Endothelial cell of umbilical vein (primary cell): ENCODE measurements around the gene STX8. TPM values are rescaled to one million over a fixed set of nuclear protein-coding genes. Genes with fewer than 3 reads are reported as not detected.

Experiments
- BruUV-seq: library from RNA; stranded (reverse); fragments of 400-500 nt; replicated peaks from 2 replicates; lab custom pipeline; 2021; lab: Mats Ljungman, UMichigan
- CTCF ChIA-PET: fragments of 300-600, 350-600 bp; sonication (Branson Sonifier 250); formaldehyde crosslinking; loops from one replicate; lab custom pipeline; 2021; ENCODE audit warnings: antibody characterized with exemption, inconsistent platforms; lab: Charles Lee
- POLR2A ChIA-PET: fragments of 300-600, 350-600 bp; sonication (Branson Sonifier 250); formaldehyde crosslinking; loops from one replicate; lab custom pipeline; 2021; ENCODE audit warnings: antibody characterized with exemption, inconsistent platforms; lab: Charles Lee
- DNase-seq: peaks from one replicate; pipeline ENCODE4 v3.0.0-alpha.2; 2011; ENCODE audit warnings: low read depth, low spot score
- FAIRE-seq: peaks from 2 replicates; lab custom pipeline; 2011; peaks lifted over from hg19 to GRCh38; lab: Jason Lieb, UNC
- H2AFZ ChIP-seq: 2 replicates; pipeline ENCODE4 v1.6.0; 2012; ENCODE audit warnings: low read depth, low read length, control low read depth, inconsistent platforms
- H3K27ac ChIP-seq: 2 replicates; pipeline ENCODE4 v1.5.1; 2011; ENCODE audit warnings: low read depth, mild to moderate bottlenecking, control low read depth, low read length, moderate library complexity; ENCODE audit not compliant: insufficient read depth
- H3K27me3 ChIP-seq, 2 experiments: 2 replicates each; pipeline versions ENCODE4 v1.6.0 to v1.6.1; 2011; ENCODE audit warnings: low read length in 2 of 2, mixed read lengths in 1 of 2; ENCODE audit not compliant: control insufficient read depth in 2 of 2, insufficient read depth in 2 of 2
- H3K36me3 ChIP-seq, 2 experiments: 2 replicates in 1 of 2; 3 replicates in 1 of 2; pipeline ENCODE4 v1.5.1; 2011; ENCODE audit warnings: low read length in 2 of 2, mild to moderate bottlenecking in 1 of 2, moderate library complexity in 1 of 2; ENCODE audit not compliant: control insufficient read depth in 2 of 2, insufficient read depth in 2 of 2; ENCODE audit errors: extremely low read depth in 1 of 2
- H3K4me1 ChIP-seq: 3 replicates; pipeline ENCODE4 v1.5.1; 2011; ENCODE audit warnings: mild to moderate bottlenecking, low read length; ENCODE audit not compliant: control insufficient read depth, insufficient read depth; ENCODE audit errors: extremely low read depth
- H3K4me2 ChIP-seq: 2 replicates; pipeline ENCODE4 v1.6.1; 2011; ENCODE audit warnings: low read length, control low read depth, mixed read lengths; ENCODE audit not compliant: insufficient read depth
- H3K4me3 ChIP-seq, 3 experiments: fragments of 200-600 bp in 1 of 3; sonication (generic), shearing (Covaris generic) in 1 of 3; replicated peaks in 1 of 3; 2 replicates each; pipeline ENCODE4 v1.5.1; 2011 to 2016; ENCODE audit warnings: control low read depth in 3 of 3, low read length in 3 of 3, mild to moderate bottlenecking in 2 of 3, inconsistent platforms in 1 of 3, low read depth in 1 of 3, moderate library complexity in 1 of 3; ENCODE audit not compliant: insufficient read depth in 1 of 3
- H3K79me2 ChIP-seq: 2 replicates; pipeline ENCODE4 v1.6.0; 2012; ENCODE audit warnings: low read length, inconsistent platforms; ENCODE audit not compliant: control insufficient read depth, insufficient read depth
- H3K9ac ChIP-seq: replicated peaks from 2 replicates; pipeline ENCODE3; 2011; ENCODE audit warnings: low read length, control low read depth; ENCODE audit not compliant: insufficient read depth; ENCODE audit errors: extremely low read depth
- H3K9me1 ChIP-seq: replicated peaks from 3 replicates; pipeline ENCODE4 v1.6.0; 2011; ENCODE audit warnings: mild to moderate bottlenecking, low read length; ENCODE audit not compliant: control insufficient read depth, insufficient read depth; ENCODE audit errors: extremely low read depth
- H3K9me3 ChIP-seq: replicated peaks from 2 replicates; pipeline ENCODE4 v1.5.1; 2012; ENCODE audit warnings: low read length, inconsistent platforms; ENCODE audit not compliant: control insufficient read depth, insufficient read depth
- H4K20me1 ChIP-seq: replicated peaks from 2 replicates; pipeline ENCODE3; 2011; ENCODE audit warnings: mild to moderate bottlenecking, low read length; ENCODE audit not compliant: control insufficient read depth, insufficient read depth; ENCODE audit errors: extremely low read depth
- EZH2 ChIP-seq: IDR thresholded peaks from 2 replicates; pipeline ENCODE4 v1.6.1; 2012; ENCODE audit warnings: borderline replicate concordance, low read depth, mild to moderate bottlenecking, moderate library complexity, low read length, inconsistent platforms; ENCODE audit not compliant: severe bottlenecking
- FOS ChIP-seq: IDR thresholded peaks from 2 replicates; pipeline ENCODE4 v1.6.1; 2011; ENCODE audit warnings: mild to moderate bottlenecking, low read length, moderate library complexity, borderline replicate concordance; ENCODE audit not compliant: insufficient read depth
- GATA2 ChIP-seq: IDR thresholded peaks from 2 replicates; pipeline ENCODE4 v1.7.0; 2011; ENCODE audit warnings: low read depth, mild to moderate bottlenecking, moderate library complexity, mixed read lengths, low read length; ENCODE audit not compliant: insufficient read length, insufficient read depth
- JUN ChIP-seq: IDR thresholded peaks from 2 replicates; pipeline ENCODE4 v1.6.1; 2011; ENCODE audit warnings: borderline replicate concordance, low read depth; ENCODE audit not compliant: insufficient read length, insufficient read depth
- MYC ChIP-seq: IDR thresholded peaks from one replicate; pipeline ENCODE4 v1.6.1; 2011; ENCODE audit warnings: mild to moderate bottlenecking, low read depth, low read length
- POLR2A ChIP-seq: IDR thresholded peaks from 2 replicates; pipeline ENCODE4 v1.6.1; 2012; ENCODE audit warnings: low read depth, mild to moderate bottlenecking, control low read depth, low read length
- POLR2AphosphoS5 ChIP-seq: IDR thresholded peaks from 2 replicates; pipeline ENCODE4 v1.6.1; 2012; ENCODE audit warnings: low read depth, mild to moderate bottlenecking, control low read depth, low read length, moderate library complexity; ENCODE audit not compliant: insufficient read depth
- dilution Hi-C: fragments of 300-500 bp; cut with MboI; formaldehyde crosslinking; loops from one replicate; pipeline ENCODE4 v1.15.0; 2019; ENCODE audit warnings: low sequenced_read_pairs; ENCODE audit not compliant: extremely low pct_ligation_motif_present
- intact Hi-C: fragments of 100-400 bp; cut with micrococcal nuclease; formaldehyde crosslinking; loops from one replicate; pipeline ENCODE4 v1.10.0; 2022
- polyA plus RNA-seq, 4 experiments: library from polyadenylated mRNA; depleted of rRNA in 3 of 4; stranded (reverse) in 3 of 4; unstranded in 1 of 4; fragments of >200 nt; gene quantifications; 2 replicates each; pipeline versions ENCODE4 v1.2.1 to v1.2.3, GENCODE V29; 2011 to 2012; ENCODE audit warnings: missing spikeins in 1 of 4
- total RNA-seq: library from RNA; stranded (reverse); gene quantifications from 2 replicates; pipeline ENCODE4 v1.2.3, GENCODE V29; 2021
- TF ChIP-seq, protein P1 (sequence below): IDR thresholded peaks from 2 replicates; pipeline ENCODE4 v1.6.1; 2011; ENCODE audit not compliant: insufficient read depth, insufficient read length
- TF ChIP-seq, protein P2 (sequence below), 2 donors: IDR thresholded peaks; 1 replicate in 1 of 2; 2 replicates in 1 of 2; pipeline ENCODE4 v1.5.1; 2011; ENCODE audit warnings: low read length in 2 of 2, mild to moderate bottlenecking in 2 of 2, moderate library complexity in 2 of 2, control low read depth in 1 of 2, inconsistent platforms in 1 of 2, low read depth in 1 of 2; ENCODE audit not compliant: insufficient read depth in 1 of 2; ENCODE audit errors: extremely low read depth in 1 of 2

STX8 gene
- total and polyA plus RNA-seq, 2 donors (not counting 3 experiments of a cell fraction or from before 2014, with no cell fraction given) = 25.9 to 67.3 TPM

DNA sequence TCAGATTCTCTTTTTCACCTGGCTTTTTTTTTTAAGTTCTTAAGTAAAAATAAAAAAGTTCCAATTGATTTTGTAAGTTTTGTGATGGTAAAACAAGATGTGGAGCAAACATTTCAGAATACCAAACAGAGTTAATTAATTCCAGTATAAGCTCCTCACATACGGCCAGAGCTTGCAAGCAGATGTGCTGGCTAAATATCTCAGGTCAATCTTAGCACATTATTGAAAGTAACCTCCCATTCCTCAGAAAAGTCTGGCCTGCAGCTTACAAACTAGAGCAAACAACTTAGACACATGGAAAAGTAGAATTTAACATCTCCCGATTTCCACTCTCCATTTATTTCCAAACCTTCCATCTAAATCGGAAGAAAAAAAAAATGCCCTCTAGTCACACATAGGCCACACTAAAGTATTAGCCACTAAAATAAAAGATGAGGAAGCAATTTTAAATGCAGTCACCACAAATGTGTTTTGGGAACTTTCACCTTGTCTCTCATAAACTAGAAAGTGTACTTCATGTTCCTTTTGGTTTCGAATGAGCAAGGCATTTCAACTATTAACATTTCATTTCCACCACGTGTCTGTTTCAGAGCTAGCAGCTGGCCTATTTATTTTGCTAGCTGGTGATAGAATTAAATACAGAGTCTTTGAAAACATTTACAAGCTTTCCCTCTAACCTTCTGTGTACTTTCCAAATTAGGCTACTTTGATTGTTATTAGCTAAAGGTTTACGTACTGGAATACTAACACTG lies 143.3 kb downstream of the STX8 start:
- H3K4me3 ChIP-seq = no peak overlapping the region
- no peak for TF ChIP-seq POLR2AphosphoS5
- TF ChIP-seq, protein P1, sequence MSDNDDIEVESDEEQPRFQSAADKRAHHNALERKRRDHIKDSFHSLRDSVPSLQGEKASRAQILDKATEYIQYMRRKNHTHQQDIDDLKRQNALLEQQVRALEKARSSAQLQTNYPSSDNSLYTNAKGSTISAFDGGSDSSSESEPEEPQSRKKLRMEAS = no peak
- TF ChIP-seq JUN = no peak
- TF ChIP-seq FOS = no peak
- TF ChIP-seq MYC = no peak
- TF ChIP-seq, protein P2, sequence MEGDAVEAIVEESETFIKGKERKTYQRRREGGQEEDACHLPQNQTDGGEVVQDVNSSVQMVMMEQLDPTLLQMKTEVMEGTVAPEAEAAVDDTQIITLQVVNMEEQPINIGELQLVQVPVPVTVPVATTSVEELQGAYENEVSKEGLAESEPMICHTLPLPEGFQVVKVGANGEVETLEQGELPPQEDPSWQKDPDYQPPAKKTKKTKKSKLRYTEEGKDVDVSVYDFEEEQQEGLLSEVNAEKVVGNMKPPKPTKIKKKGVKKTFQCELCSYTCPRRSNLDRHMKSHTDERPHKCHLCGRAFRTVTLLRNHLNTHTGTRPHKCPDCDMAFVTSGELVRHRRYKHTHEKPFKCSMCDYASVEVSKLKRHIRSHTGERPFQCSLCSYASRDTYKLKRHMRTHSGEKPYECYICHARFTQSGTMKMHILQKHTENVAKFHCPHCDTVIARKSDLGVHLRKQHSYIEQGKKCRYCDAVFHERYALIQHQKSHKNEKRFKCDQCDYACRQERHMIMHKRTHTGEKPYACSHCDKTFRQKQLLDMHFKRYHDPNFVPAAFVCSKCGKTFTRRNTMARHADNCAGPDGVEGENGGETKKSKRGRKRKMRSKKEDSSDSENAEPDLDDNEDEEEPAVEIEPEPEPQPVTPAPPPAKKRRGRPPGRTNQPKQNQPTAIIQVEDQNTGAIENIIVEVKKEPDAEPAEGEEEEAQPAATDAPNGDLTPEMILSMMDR (IDR thresholded peaks at IDR 0.05; ENCODE audit: extremely low read depth in 1 of 2, insufficient read depth in 1 of 2, low read depth in 1 of 2, low read length in 2 of 2) = no peak
- TF ChIP-seq POLR2A = no peak
- no peak for TF ChIP-seq GATA2
- no peak for TF ChIP-seq EZH2
- H3K9me3 ChIP-seq = no peaks in the 10 kb centered on the region
- H3K36me3 ChIP-seq = no peaks in the 10 kb centered on the region
- H2AFZ ChIP-seq = no peak overlapping the region
- intact Hi-C loops (no loop called here), dilution Hi-C loops (no loop called here)
- no peaks in the 10 kb centered on the region for H3K79me2 ChIP-seq
- no peaks in the 10 kb centered on the region for H3K27me3 ChIP-seq
- FAIRE-seq = no peak
- H3K27ac ChIP-seq = no peak overlapping the region
- H3K9ac ChIP-seq = no peak overlapping the region
- H3K4me2 ChIP-seq = no peak overlapping the region
- BruUV-seq = no TSS peak
- ChIA-PET POLR2A (no interaction called here), CTCF (interaction anchor here (1.2 to 1.4 kb wide), 2 partner anchors 13 to 89 kb away, joined by 3 to 4 read pairs; no protein-coding TSS in a partner anchor)
- no peaks in the 10 kb centered on the region for H3K9me1 ChIP-seq
- DNase-seq = no peak
- no peaks in the 10 kb centered on the region for H3K4me1 ChIP-seq
- no peaks in the 10 kb centered on the region for H4K20me1 ChIP-seq
